ENCODE results near the gene PTN. TPM values are rescaled to one million over a fixed set of nuclear protein-coding genes. Genes with fewer than 3 reads are reported as not detected.

Gene PTN
- total and polyA plus RNA-seq, 2 of the 13 experiments (the other 11 are each of a cell fraction or from before 2014, with no cell fraction given), result not detected

DNA sequence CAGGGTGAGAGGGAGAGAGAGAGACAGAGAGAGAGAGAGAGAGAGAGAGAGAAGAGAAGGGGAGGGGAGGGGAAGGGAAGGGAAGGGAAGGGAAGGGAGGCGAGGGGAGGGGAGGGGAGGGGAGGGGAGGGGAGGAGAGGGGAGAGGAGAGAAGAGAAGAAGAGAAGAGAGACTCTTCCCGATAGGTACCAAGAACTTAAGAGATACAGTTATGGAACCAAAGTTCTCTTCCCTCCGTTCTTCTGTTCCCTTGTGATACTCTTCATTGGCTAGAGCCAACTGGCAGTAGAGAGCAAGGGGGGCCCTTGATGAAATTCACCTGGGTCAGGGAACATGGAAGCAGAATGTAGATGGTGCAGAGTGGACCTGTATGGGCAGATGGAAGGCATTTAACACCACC lies 122.1 kb downstream of the PTN start:
- Histone ChIP-seq H3K4me3 (replicated peaks in 1 of 3; ENCODE audit: insufficient read depth in 1 of 3, low read depth in 2 of 3, low read length in 3 of 3) (no peak overlapping the region), H3K4me2 (ENCODE audit: low read depth, low read length) (no peak overlapping the region), H3K9ac (ENCODE audit: insufficient read depth, low read depth, low read length) (no peak overlapping the region), H3K79me2 (ENCODE audit: insufficient read depth, low read length) (no peaks in the 10 kb centered on the region), H3K27me3 (ENCODE audit: control insufficient read depth in 1 of 2, insufficient read depth in 2 of 2, low read length in 2 of 2) (no peaks in the 10 kb centered on the region), H3K4me1 (ENCODE audit: insufficient read depth, low read length) (no peaks in the 10 kb centered on the region), H2AFZ (ENCODE audit: low read length) (no peak overlapping the region), H3K36me3 (replicated peaks in 1 of 2; ENCODE audit: control insufficient read depth in 1 of 2, insufficient read depth in 2 of 2, low read length in 2 of 2) (no peaks in the 10 kb centered on the region), H3K9me3 (ENCODE audit: low read length) (no peaks in the 10 kb centered on the region), H3K27ac (ENCODE audit: extremely low read length, insufficient read depth, low read length) (no peak overlapping the region), H4K20me1 (ENCODE audit: insufficient read depth, low read length) (no peaks in the 10 kb centered on the region)
- 1% methylated on average over 3 of the region's 3 CpGs for WGBS (ENCODE audit: low lambda C conversion rate)
- in situ Hi-C loops (cut with HindIII; ENCODE audit: extremely low pct_ligation_motif_present, low pct_unique_long_range_greater_than_20kb), result no loop called here
- POLR2A ChIA-PET, result no interaction called here
- no TSS peak for BruUV-seq (replicated peaks)
- DNase-seq (ENCODE audit: low spot score) (no peak), ATAC-seq (no peak), FAIRE-seq (no peak)
- CTCF ChIA-PET (ENCODE audit: low intra/inter-chr PET ratio, low total read pairs), result no interaction called here
- intact Hi-C loops (cut with micrococcal nuclease; ENCODE audit: unreplicated experiment), result no loop called here
- peak; percentile 86 for TF ChIP-seq HNRNPK (IDR thresholded peaks at IDR 0.05; ENCODE audit: low read depth, low read length, poor library complexity, severe bottlenecking)
- TF ChIP-seq PCBP1 (IDR thresholded peaks at IDR 0.05; ENCODE audit: borderline replicate concordance, low read depth, low read length), result 0 out of 2 replicates have a peak, but pooled peaks have one; percentile 61
- TF ChIP-seq CSRNP2 (CRISPR knock-in tag; conservative IDR thresholded peaks at IDR 0.05; ENCODE audit: low read depth), result no peak

DNA sequence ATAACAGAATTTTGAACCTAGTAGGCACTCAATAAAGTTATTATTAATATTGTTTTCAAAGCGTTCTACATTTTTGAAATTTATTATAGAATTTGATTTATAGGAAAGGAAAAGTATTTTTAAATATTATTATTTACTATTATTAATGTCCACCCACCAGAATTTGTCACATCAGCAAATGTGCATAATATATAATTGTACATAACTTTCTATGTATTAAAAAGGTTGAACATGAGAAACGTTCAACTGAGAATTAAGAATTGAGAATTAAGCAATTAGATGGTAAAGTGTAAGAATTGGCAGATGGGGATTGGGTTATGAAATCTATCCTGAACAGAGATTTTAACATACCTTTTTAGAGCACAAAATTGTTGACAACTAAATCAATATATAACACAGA lies 129.8 kb downstream of the PTN start:
- Histone ChIP-seq H3K9me3 (ENCODE audit: low read length) (peaks cover 7% of the 10 kb centered on the region; the same call in 1 of the 2 replicates), H3K4me1 (ENCODE audit: insufficient read depth, low read length) (no peaks in the 10 kb centered on the region), H3K27ac (ENCODE audit: extremely low read length, insufficient read depth, low read length) (no peak overlapping the region), H3K9ac (ENCODE audit: insufficient read depth, low read depth, low read length) (no peak overlapping the region), H3K27me3 (ENCODE audit: control insufficient read depth in 1 of 2, insufficient read depth in 2 of 2, low read length in 2 of 2) (no peaks in the 10 kb centered on the region), H3K79me2 (ENCODE audit: insufficient read depth, low read length) (no peaks in the 10 kb centered on the region), H2AFZ (ENCODE audit: low read length) (no peak overlapping the region), H3K4me2 (ENCODE audit: low read depth, low read length) (no peak overlapping the region), H3K4me3 (replicated peaks in 1 of 3; ENCODE audit: insufficient read depth in 1 of 3, low read depth in 2 of 3, low read length in 3 of 3) (no peak overlapping the region), H3K36me3 (replicated peaks in 1 of 2; ENCODE audit: control insufficient read depth in 1 of 2, insufficient read depth in 2 of 2, low read length in 2 of 2) (no peaks in the 10 kb centered on the region), H4K20me1 (ENCODE audit: insufficient read depth, low read length) (no peaks in the 10 kb centered on the region)
- no TSS peak for BruUV-seq (replicated peaks)
- FAIRE-seq (no peak), DNase-seq (ENCODE audit: low spot score) (no peak), ATAC-seq (no peak)
- ChIA-PET POLR2A (no interaction called here), CTCF (ENCODE audit: low intra/inter-chr PET ratio, low total read pairs) (no interaction called here)
- in situ Hi-C loops (cut with HindIII; ENCODE audit: extremely low pct_ligation_motif_present, low pct_unique_long_range_greater_than_20kb) (no loop called here), intact Hi-C loops (cut with micrococcal nuclease; ENCODE audit: unreplicated experiment) (no loop called here)
- 3% methylated on average over 2 of the region's 2 CpGs for WGBS (ENCODE audit: low lambda C conversion rate)
- TF ChIP-seq MAFK (conservative IDR thresholded peaks at IDR 0.05 in 1 of 2, IDR thresholded peaks at IDR 0.05 in 1 of 2; ENCODE audit: low read length in 2 of 2), result peak; percentile 65 to 91
- TF ChIP-seq, protein P1, sequence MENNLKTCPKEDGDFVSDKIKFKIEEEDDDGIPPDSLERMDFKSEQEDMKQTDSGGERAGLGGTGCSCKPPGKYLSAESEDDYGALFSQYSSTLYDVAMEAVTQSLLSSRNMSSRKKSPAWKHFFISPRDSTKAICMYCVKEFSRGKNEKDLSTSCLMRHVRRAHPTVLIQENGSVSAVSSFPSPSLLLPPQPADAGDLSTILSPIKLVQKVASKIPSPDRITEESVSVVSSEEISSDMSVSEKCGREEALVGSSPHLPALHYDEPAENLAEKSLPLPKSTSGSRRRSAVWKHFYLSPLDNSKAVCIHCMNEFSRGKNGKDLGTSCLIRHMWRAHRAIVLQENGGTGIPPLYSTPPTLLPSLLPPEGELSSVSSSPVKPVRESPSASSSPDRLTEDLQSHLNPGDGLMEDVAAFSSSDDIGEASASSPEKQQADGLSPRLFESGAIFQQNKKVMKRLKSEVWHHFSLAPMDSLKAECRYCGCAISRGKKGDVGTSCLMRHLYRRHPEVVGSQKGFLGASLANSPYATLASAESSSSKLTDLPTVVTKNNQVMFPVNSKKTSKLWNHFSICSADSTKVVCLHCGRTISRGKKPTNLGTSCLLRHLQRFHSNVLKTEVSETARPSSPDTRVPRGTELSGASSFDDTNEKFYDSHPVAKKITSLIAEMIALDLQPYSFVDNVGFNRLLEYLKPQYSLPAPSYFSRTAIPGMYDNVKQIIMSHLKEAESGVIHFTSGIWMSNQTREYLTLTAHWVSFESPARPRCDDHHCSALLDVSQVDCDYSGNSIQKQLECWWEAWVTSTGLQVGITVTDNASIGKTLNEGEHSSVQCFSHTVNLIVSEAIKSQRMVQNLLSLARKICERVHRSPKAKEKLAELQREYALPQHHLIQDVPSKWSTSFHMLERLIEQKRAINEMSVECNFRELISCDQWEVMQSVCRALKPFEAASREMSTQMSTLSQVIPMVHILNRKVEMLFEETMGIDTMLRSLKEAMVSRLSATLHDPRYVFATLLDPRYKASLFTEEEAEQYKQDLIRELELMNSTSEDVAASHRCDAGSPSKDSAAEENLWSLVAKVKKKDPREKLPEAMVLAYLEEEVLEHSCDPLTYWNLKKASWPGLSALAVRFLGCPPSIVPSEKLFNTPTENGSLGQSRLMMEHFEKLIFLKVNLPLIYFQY (CRISPR knock-in tag; IDR thresholded peaks at IDR 0.05; ENCODE audit: borderline replicate concordance), result no peak
- TF ChIP-seq MAFF (IDR thresholded peaks at IDR 0.05; ENCODE audit: low read depth, low read length), result peak; percentile 81
- no peak for TF ChIP-seq GLMP (CRISPR knock-in tag; IDR thresholded peaks at IDR 0.05; ENCODE audit: borderline replicate concordance)

Data from HepG2 (cell line).